OCI-LY3 (cell line): ENCODE results near the gene IL1RL1.

Source experiments
- EZH2phosphoT487 ChIP-seq: fragments of 200-600 bp; shearing (Covaris generic); IDR thresholded peaks from 2 replicates; pipeline ENCODE4 v1.6.1; 2018; ENCODE audit warnings: antibody characterized with exemption, mixed run types, low read depth
- TF ChIP-seq, protein P1 (sequence below): fragments of 200-600, 300-600 bp; sonication (generic); IDR thresholded peaks from 2 replicates; pipeline ENCODE4 v1.5.1; 2014; ENCODE audit warnings: antibody characterized with exemption, low read length, low read depth

DNA sequence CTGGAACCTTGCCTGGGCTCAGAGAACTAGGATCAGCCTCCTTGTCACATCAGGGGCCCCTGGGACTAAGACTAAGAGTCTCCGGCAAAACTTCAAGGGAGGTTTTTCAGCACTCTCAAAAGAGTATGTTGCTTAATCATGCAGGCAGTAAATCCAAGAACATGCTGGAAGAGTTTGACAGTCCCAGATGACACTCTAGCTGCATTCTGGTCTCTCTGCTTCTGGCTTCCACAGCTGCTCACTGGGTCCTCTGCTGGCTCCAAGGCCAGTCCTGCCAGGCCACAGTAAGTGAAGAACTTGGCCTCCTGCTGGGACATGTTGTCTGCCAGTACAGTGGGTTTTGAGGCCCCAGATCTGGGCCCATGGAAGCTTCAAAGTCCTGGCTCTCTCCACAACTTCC lies 45.2 kb upstream of the IL1RL1 start:
- TF ChIP-seq, protein P1, sequence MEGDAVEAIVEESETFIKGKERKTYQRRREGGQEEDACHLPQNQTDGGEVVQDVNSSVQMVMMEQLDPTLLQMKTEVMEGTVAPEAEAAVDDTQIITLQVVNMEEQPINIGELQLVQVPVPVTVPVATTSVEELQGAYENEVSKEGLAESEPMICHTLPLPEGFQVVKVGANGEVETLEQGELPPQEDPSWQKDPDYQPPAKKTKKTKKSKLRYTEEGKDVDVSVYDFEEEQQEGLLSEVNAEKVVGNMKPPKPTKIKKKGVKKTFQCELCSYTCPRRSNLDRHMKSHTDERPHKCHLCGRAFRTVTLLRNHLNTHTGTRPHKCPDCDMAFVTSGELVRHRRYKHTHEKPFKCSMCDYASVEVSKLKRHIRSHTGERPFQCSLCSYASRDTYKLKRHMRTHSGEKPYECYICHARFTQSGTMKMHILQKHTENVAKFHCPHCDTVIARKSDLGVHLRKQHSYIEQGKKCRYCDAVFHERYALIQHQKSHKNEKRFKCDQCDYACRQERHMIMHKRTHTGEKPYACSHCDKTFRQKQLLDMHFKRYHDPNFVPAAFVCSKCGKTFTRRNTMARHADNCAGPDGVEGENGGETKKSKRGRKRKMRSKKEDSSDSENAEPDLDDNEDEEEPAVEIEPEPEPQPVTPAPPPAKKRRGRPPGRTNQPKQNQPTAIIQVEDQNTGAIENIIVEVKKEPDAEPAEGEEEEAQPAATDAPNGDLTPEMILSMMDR: no peak
- no peak for TF ChIP-seq EZH2phosphoT487
